ENCODE results near the gene CACNA1A. TPM values are rescaled to one million over a fixed set of nuclear protein-coding genes. Genes with fewer than 3 reads are reported as not detected.

Gene CACNA1A
- total RNA-seq, 1 experiment from 2014 or later, result not detected

GRCh38 chr19:13373599-13373998 is 132.7 kb downstream of the CACNA1A start:
- CTCF ChIA-PET, result interaction anchor here (0.6 kb wide), 1 partner anchor 95 kb away, joined by 3 read pairs; no protein-coding TSS in a partner anchor
- Mint-ChIP-seq H3K27me3 (ENCODE audit: insufficient read depth, unreplicated experiment) (no peaks in the 10 kb centered on the region), H3K36me3 (ENCODE audit: insufficient read depth, unreplicated experiment) (no peaks in the 10 kb centered on the region), H3K4me1 (ENCODE audit: insufficient read depth, unreplicated experiment) (no peaks in the 10 kb centered on the region), H3K27ac (ENCODE audit: low read depth, unreplicated experiment) (no peak overlapping the region), H3K4me3 (ENCODE audit: unreplicated experiment) (no peak overlapping the region), H3K9me3 (ENCODE audit: unreplicated experiment) (peaks cover 6% of the 10 kb centered on the region)
- BruUV-seq (replicated peaks), result no TSS peak
- no peak for TF ChIP-seq CTCF (IDR thresholded peaks at IDR 0.05; ENCODE audit: unreplicated experiment)
- no peak for DNase-seq (ENCODE audit: unreplicated experiment)
- intact Hi-C loops (cut with micrococcal nuclease), result no loop called here
- POLR2A ChIA-PET, result interaction anchor here (0.6 kb wide), 1 partner anchor 72 kb away, joined by 4 read pairs; no protein-coding TSS in a partner anchor

DNA sequence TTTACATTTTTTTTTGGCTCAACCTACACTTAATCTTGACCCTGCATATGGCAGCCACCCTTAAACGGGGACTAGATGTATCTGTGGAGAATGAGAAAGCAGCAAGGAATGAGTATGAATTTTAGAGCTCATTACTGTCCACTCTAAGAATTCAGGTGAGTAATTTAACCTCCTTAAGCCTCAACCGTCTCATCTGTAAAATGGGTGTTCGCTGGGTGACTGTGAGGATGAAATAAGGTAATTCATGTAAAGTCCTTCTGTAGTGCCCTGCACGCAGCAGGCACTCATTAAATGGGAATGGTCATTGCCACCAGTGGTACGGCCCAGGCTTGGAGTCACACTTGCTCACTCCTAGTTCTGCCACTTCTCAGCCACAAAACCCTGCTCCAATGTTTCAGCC is 135.3 kb downstream of the CACNA1A start:
- Mint-ChIP-seq H3K36me3 (ENCODE audit: insufficient read depth, unreplicated experiment) (no peaks in the 10 kb centered on the region), H3K27me3 (ENCODE audit: insufficient read depth, unreplicated experiment) (no peaks in the 10 kb centered on the region), H3K4me1 (ENCODE audit: insufficient read depth, unreplicated experiment) (no peaks in the 10 kb centered on the region), H3K9me3 (ENCODE audit: unreplicated experiment) (no peaks in the 10 kb centered on the region), H3K4me3 (ENCODE audit: unreplicated experiment) (no peak overlapping the region), H3K27ac (ENCODE audit: low read depth, unreplicated experiment) (no peak overlapping the region)
- BruUV-seq (replicated peaks), result no TSS peak
- CTCF ChIA-PET, result interaction anchor here (0.6 to 1.0 kb wide), 2 partner anchors 54 to 220 kb away, joined by 3 read pairs; no protein-coding TSS in a partner anchor
- DNase-seq (ENCODE audit: unreplicated experiment), result no peak
- TF ChIP-seq CTCF (IDR thresholded peaks at IDR 0.05; ENCODE audit: unreplicated experiment), result no peak
- POLR2A ChIA-PET, result interaction anchor here (0.6 kb wide), 1 partner anchor 359 kb away, joined by 4 read pairs; no protein-coding TSS in a partner anchor
- intact Hi-C loops (cut with micrococcal nuclease), result no loop called here

GRCh38 chr19:13366529-13367143 is 139.6 kb downstream of the CACNA1A start:
- intact Hi-C loops (cut with micrococcal nuclease), result loop anchor here (1.0 kb wide), 2 partner anchors 65 to 223 kb away; no protein-coding TSS in a partner anchor
- no peak overlapping the region for H3K27ac Mint-ChIP-seq (ENCODE audit: low read depth, unreplicated experiment)
- ChIA-PET POLR2A (no interaction called here), CTCF (interaction anchor here (0.7 to 1.0 kb wide), 2 partner anchors 9 to 221 kb away, joined by 3 to 4 read pairs; no protein-coding TSS in a partner anchor)
- peak; percentile 63 for TF ChIP-seq CTCF (IDR thresholded peaks at IDR 0.05; ENCODE audit: unreplicated experiment)
- no peak overlapping the region for H3K4me3 Mint-ChIP-seq (ENCODE audit: unreplicated experiment)
- no peaks in the 10 kb centered on the region for H3K4me1 Mint-ChIP-seq (ENCODE audit: insufficient read depth, unreplicated experiment)
- DNase-seq (ENCODE audit: unreplicated experiment), result peak; percentile 61
- no TSS peak for BruUV-seq (replicated peaks)
- no peaks in the 10 kb centered on the region for H3K27me3 Mint-ChIP-seq (ENCODE audit: insufficient read depth, unreplicated experiment)
- no peaks in the 10 kb centered on the region for H3K36me3 Mint-ChIP-seq (ENCODE audit: insufficient read depth, unreplicated experiment)
- H3K9me3 Mint-ChIP-seq (ENCODE audit: unreplicated experiment), result no peaks in the 10 kb centered on the region

GRCh38 chr19:13363954-13364353 is 142.3 kb downstream of the CACNA1A start:
- CTCF ChIA-PET, result interaction anchor here (1.1 kb wide), 1 partner anchor 169 kb away, joined by 3 read pairs; no protein-coding TSS in a partner anchor
- POLR2A ChIA-PET, result no interaction called here
- intact Hi-C loops (cut with micrococcal nuclease), result no loop called here
- no peak for DNase-seq (ENCODE audit: unreplicated experiment)
- no TSS peak for BruUV-seq (replicated peaks)
- no peak overlapping the region for H3K4me3 Mint-ChIP-seq (ENCODE audit: unreplicated experiment)
- TF ChIP-seq CTCF (IDR thresholded peaks at IDR 0.05; ENCODE audit: unreplicated experiment), result no peak
- no peaks in the 10 kb centered on the region for H3K36me3 Mint-ChIP-seq (ENCODE audit: insufficient read depth, unreplicated experiment)
- peaks cover 2% of the 10 kb centered on the region for H3K27me3 Mint-ChIP-seq (ENCODE audit: insufficient read depth, unreplicated experiment)
- peaks cover 9% of the 10 kb centered on the region for H3K9me3 Mint-ChIP-seq (ENCODE audit: unreplicated experiment)
- H3K4me1 Mint-ChIP-seq (ENCODE audit: insufficient read depth, unreplicated experiment), result no peaks in the 10 kb centered on the region
- no peak overlapping the region for H3K27ac Mint-ChIP-seq (ENCODE audit: low read depth, unreplicated experiment)

All from MCF 10A (cell line).